HG02870 (cell line): ENCODE measurements around the gene ZNF254.
"Not testable (repeated sequence)": the region's sequence is repeated elsewhere in the genome, so short reads cannot be mapped to it uniquely, and the experiment has no call there.

Experiments
- ATAC-seq: cut with Tn5 transposase; IDR thresholded peaks from one replicate; pipeline ENCODE4 v1.9.1; 2021; ENCODE audit warnings: mild to moderate bottlenecking, moderate library complexity; ENCODE audit not compliant: unreplicated experiment

ZNF254 gene

GRCh38 chr19:24071078-24071477 lies 15.9 kb upstream of the ZNF254 start:
- no peak for ATAC-seq

DNA sequence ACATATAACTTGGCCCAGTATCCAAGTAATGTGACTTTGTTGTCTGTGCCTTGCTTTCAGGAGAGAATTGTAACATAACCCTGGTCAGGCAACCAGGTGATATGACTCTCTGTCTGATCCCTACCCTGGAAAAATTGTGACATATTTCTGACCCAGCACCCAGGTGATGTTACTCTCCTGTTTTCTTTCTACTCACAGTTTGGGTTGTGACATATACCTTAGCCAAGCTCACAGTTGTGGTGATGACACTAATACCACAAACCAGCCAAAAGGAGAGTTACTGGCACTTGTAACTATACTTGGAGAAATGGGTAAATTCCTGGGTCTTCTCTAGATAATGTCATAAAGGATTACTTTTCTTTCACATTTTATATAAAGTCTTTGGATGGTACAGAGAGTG lies 14.3 kb upstream of the ZNF254 start:
- ATAC-seq, result no peak

- no peak for ATAC-seq
Measured at GRCh38 chr19:24073807-24074206, 13.2 kb upstream of the ZNF254 start.

DNA sequence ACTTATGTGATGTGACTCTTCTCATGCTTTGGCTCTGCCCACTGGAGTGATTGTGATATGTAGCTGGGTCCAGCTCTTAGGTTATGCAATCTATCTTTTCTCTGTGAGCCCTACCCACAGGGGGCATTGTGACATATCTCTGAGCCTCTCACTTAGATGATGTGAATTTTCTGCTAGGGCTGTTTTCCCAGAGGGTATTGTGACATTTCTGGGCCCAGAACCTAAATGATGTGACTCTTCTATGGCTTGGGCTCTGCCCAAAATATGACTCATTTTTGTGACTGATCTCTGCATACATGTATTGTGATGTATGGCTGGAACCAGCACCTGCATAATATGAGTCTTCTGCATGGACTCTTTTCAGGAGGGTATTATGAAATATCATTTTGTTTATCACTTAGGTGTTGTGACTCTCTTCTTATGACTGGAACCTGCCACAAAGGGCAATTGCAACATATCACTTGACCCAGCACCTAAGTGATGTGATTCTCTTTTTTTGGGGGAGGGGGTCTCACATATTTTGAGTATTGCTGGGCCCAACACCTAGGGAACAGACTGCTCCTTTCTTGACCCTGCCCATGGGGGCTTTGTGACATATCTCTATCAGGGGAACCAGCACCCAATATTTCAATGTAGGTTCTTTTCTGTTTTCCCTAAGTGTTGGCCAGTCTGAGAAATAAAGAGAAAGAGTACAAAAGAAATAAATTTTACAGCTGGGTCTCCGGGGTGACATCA lies 12.1 kb upstream of the ZNF254 start:
- ATAC-seq, result no peak

GRCh38 chr19:24075530-24075929 lies 11.5 kb upstream of the ZNF254 start:
- not testable (repeated sequence) for ATAC-seq

DNA sequence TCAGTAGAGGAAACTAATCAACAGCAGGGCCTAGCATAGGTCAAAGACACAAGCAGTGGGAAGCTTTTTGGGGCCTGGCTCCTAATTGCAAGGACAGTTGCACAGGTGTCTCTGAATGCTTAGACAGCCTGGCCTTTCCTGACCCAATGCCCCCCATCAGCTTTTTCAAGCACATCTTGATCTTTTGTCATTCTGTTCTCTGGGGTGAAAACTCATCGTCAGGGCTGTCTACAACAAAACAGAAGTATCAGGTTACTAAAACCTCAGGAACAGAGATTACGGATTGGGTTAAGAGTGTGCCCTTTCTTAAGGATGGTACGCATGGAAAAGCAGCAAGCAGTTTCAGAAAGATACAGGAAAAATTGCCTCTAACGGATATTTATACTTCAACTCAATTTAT lies 8.3 kb upstream of the ZNF254 start:
- ATAC-seq, result no peak

DNA sequence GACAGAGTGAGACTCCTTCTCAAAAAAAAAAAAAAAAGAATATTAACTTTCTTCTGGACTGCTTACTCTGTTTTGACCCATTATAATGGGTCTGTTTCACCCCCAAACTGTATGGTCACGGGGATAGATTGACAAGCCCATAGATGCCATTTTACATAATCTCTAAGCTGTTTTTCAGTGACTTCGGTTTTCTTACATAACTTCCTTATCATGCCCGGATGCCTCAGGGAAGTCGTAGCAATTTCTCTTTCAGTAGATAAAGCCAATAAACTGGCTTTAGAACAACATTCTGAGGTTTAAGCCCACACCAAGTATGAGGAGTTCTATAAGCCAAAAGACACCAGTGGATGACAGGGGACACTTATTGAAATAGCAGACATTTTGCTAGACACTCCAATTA lies 5.9 kb upstream of the ZNF254 start:
- no peak for ATAC-seq

DNA sequence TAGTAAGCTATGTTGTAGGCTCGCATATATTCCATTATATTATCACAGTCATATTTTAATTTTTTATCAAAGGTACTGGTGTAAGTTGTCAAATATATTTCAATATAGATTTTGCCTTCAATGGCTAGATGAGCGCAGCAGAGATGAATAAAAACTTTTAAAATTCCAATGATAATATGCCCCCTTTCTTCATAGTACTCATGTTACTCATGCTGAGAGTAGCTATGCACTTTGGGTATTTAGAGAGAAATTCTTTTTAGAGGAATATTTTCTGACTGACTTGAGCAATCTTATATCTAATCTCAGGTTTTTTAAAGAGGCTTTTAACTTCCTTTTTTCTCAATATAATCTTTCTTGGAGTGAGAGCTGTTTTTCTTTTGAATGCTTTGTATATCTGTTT lies 11.4 kb downstream of the ZNF254 start:
- no peak for ATAC-seq

DNA sequence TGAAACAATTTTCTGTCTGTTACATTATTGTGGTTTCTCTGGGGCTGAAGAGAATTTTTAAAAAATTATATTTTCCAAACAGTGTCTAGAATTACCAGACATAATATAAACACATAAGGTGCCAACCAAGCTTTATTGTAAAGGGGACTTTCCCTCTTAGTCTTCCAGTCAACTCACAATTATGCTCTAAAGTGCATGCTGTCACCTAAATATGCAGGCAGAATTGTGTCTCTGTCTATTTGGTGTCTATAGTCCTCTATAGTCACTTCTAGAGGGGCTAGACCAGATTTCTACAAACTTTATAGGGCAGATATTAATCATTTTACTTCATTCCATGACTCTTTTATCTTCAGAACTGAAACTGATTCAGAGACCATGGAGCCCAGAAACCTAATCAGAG lies 12.8 kb downstream of the ZNF254 start:
- ATAC-seq, result no peak

- ATAC-seq, result not testable (repeated sequence)
Measured at GRCh38 chr19:24100597-24100996, 13.6 kb downstream of the ZNF254 start.

DNA sequence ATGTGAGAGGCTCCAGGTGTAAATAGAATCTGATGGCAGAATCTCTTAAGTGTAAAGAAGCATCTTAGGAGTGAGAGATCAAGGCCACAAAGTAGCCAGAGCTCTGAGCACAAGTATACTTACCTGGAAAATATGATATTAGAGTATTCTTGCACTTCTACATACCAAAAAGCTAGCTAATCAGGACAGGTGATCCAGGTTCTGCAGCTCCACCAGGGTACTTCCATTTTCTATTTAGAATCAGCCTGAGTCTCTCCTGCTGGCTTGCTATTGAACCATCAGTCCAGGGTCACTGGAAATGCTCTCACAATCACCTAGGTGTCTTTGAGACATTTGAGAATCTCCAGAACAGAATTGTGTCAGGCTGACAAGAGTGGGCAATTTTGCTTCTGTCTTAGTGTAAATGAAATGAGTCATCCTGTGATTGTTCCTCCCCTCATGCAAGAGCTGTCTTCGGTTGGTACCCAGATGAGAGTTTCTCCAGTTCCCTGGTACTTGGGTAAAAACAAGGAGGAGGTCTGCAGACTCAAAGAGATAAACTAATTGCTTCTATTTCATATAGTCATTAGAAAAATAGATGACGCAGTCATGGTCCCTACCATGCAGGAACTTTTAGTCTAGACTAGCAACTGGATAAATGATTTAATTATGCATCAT lies 14.6 kb downstream of the ZNF254 start:
- ATAC-seq, result no peak

DNA sequence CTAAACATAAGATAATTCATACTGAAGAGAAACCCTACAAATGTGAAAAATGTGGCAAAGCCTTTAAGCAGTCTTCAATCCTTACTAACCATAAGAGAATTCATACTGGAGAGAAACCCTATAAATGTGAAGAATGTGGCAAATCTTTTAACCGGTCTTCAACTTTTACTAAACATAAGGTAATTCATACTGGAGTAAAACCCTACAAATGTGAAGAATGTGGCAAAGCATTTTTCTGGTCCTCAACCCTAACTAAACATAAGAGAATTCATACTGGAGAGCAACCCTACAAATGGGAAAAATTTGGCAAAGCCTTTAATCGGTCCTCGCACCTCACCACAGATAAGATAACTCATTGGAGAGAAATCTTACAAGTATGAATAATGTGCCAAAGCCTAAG lies 40.6 kb downstream of the ZNF254 start:
- no peak for ATAC-seq

- ATAC-seq, result no peak
Measured at GRCh38 chr19:24140099-24140498, 53.1 kb downstream of the ZNF254 start.

DNA sequence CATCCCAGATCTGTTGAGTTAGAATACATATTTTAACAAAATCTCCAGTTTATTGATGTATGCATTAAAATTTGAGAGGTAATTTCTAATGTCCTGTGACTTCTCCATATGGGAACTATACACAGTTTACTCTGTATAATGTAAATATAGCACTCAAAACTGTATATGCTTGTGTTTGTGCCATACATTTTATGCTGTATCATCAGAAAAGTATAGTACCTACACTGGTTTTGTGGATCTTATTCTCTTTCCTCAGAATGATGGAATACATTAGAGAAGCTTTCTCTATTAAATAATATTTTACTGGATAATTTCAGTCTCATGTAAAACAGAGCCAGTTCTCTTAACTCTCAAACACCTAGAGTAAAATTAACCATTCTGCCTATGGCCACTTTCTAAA lies 53.6 kb downstream of the ZNF254 start:
- no peak for ATAC-seq

- ATAC-seq, result no peak
Measured at GRCh38 chr19:24141612-24142011, 54.6 kb downstream of the ZNF254 start.

DNA sequence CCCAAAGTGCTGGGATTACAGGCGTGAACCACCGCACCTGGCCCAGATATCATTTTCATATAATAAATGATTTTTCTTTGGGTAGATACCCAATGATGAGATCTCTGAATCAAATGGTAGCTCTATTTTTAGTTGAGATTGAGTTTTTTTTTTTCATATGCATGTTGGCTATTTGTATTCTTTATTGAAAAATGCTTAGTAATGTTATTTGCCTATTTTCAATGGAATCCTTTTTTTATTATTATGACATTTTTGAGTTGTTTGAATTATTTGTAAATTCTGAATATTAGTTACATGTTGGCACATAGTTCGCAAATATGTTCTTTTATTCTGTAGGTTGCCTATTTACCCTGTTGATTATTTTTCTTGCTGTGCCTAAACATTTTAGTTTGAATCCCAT lies 55.8 kb downstream of the ZNF254 start:
- ATAC-seq, result no peak

GRCh38 chr19:24159707-24160106 lies 72.7 kb downstream of the ZNF254 start:
- no peak for ATAC-seq

GRCh38 chr19:24166055-24166454 lies 79.1 kb downstream of the ZNF254 start:
- no peak for ATAC-seq

DNA sequence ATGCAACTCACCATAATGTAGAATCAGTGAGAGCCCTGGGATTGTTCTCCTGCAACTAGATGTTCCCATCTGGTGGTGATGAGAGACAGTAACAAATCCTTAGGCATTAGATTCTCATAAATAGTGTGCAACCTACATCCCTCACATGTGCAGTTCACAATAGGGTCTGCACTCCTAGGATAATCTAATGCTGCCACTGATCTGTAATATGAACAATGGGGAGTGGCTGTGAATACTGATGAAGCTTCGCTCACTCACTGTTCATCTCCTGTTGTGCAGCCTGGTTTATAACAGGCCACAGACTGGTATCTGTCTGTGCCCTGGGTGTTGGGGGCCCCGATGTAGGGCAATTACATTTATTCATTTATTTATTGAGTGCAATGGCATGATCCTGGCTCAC lies 86.9 kb downstream of the ZNF254 start:
- no peak for ATAC-seq

DNA sequence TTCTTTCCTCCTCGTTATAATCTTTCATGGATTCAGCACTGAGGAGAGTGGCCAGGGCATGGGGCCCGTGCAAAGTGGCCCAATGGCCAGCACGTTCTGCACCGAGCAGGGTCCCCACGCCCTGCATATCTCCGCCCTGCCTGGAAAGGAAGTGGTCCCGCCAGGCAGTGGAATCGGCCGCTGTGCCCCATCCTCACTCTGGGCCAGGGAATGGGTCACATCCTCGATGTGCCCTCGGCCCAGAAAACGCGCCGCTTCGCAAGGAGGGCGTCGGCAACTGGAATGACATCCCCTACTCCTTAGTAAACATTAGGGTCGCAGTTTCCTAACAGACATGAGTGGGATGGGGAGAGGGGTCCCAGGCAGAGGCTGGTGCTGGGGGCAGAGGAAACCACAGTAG lies 90.7 kb downstream of the ZNF254 start:
- ATAC-seq, result no peak

DNA sequence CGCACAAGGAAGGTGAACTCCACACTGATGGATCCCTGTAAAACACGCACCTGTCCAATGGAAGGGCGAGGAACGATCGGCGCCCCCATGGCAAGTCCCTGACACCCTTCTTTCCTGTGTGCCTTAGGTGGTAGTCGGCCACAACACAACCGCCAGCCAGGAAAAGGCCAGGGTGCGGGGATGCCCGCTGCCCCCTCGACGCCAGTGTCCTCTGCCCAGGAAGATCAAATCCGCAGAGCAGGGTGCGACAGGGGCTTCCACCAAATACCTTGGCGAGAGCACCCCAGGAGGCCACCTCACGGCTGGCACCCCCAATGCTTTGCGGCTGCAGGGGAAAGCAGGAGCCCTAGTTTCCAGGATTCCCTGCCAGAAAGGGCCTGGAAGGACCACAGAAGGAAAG lies 91.2 kb downstream of the ZNF254 start:
- no peak for ATAC-seq
